Transverse colon (tissue), 4 donors: ENCODE data around the gene MUC20. TPM values are rescaled to one million over a fixed set of nuclear protein-coding genes. Genes with fewer than 3 reads are reported as not detected.
"Not testable (repeated sequence)": the region's sequence is repeated elsewhere in the genome, so short reads cannot be mapped to it uniquely, and the experiment has no call there.

Source experiments
- DNase-seq: peaks from one replicate; pipeline ENCODE4 v3.0.0-alpha.2; 2019
- H3K27ac ChIP-seq, 4 donors: fragments of 200-600 bp; sonication (generic); 2 replicates each; pipeline ENCODE4 v1.5.1; 2016 to 2018; ENCODE audit warnings: inconsistent platforms in 4 of 4
- H3K27me3 ChIP-seq: fragments of 200-600 bp; sonication (generic); 2 replicates; pipeline ENCODE4 v1.5.1; 2017; ENCODE audit warnings: inconsistent platforms
- H3K36me3 ChIP-seq, 4 donors: fragments of 200-600 bp; sonication (generic); 2 replicates each; pipeline ENCODE4 v1.5.1; 2017 to 2019; ENCODE audit warnings: inconsistent platforms in 4 of 4
- H3K4me1 ChIP-seq, 4 donors: fragments of 200-600 bp; sonication (generic); 2 replicates each; pipeline ENCODE4 v1.5.1; 2017 to 2020; ENCODE audit warnings: inconsistent platforms in 4 of 4
- H3K4me3 ChIP-seq, 4 donors: fragments of 200-600 bp; sonication (generic); 1 replicate in 1 of 4; 2 replicates in 3 of 4; pipeline versions ENCODE4 v1.5.1 to v1.6.1; 2017 to 2019; ENCODE audit warnings: inconsistent platforms in 4 of 4
- H3K9me3 ChIP-seq, 2 donors: fragments of 200-600 bp; sonication (generic); 2 replicates each; pipeline ENCODE4 v1.5.1; 2017 to 2019; ENCODE audit warnings: inconsistent platforms in 2 of 2
- EP300 ChIP-seq: sonication (generic); formaldehyde crosslinking; IDR thresholded peaks from one replicate; pipeline ENCODE4 v1.6.1; 2017; ENCODE audit warnings: antibody characterized with exemption, low read depth
- POLR2A ChIP-seq: fragments of 450-650 bp; IDR thresholded peaks from one replicate; pipeline ENCODE4 v1.6.1; 2016; ENCODE audit warnings: antibody characterized with exemption, mild to moderate bottlenecking, moderate library complexity
- POLR2AphosphoS5 ChIP-seq, 3 donors: sonication (generic); formaldehyde crosslinking; IDR thresholded peaks; one replicate each; pipeline ENCODE4 v1.6.1; 2016; ENCODE audit warnings: antibody characterized with exemption in 3 of 3
- WGBS, 2 donors: methylation state at CpG; one replicate each; pipeline ENCODE4 v1.1.5; 2018; ENCODE audit warnings: low coverage in 1 of 2; 5-methylcytosine and 5-hydroxymethylcytosine counted together
- in situ Hi-C, 4 donors: fragments of 200-750 bp; cut with MboI; loops; one replicate each; pipeline versions ENCODE4 v1.15.0 to v1.15.1; 2017; ENCODE audit warnings: low sequenced_read_pairs in 3 of 4, low pct_ligation_motif_present in 1 of 4, low pct_unique_long_range_greater_than_20kb in 1 of 4
- intact Hi-C: fragments of 100-400 bp; cut with DNase I; formaldehyde crosslinking; loops from one replicate; pipeline ENCODE4 v1.15.1; 2023; ENCODE audit warnings: low total_unique reads
- total RNA-seq, 4 donors: library from RNA; depleted of rRNA; stranded (reverse); fragments of >200 nt; gene quantifications; one replicate each; pipeline ENCODE4 v1.1.0, GENCODE V29; 2016
- TF ChIP-seq, protein P1 (sequence below), 5 experiments: fragments of 200-600 bp in 3 of 5; fragments of 450-650 bp in 2 of 5; sonication (generic) in 3 of 5; IDR thresholded peaks; 1 replicate in 2 of 5; 2 replicates in 3 of 5; pipeline ENCODE4 v1.5.1; 2016 to 2017; ENCODE audit warnings: antibody characterized with exemption in 5 of 5, inconsistent platforms in 3 of 5, mild to moderate bottlenecking in 2 of 5, moderate library complexity in 1 of 5

MUC20 gene
- total RNA-seq, 4 donors from 2014 or later: 65.9 to 321 (median 131) TPM

DNA sequence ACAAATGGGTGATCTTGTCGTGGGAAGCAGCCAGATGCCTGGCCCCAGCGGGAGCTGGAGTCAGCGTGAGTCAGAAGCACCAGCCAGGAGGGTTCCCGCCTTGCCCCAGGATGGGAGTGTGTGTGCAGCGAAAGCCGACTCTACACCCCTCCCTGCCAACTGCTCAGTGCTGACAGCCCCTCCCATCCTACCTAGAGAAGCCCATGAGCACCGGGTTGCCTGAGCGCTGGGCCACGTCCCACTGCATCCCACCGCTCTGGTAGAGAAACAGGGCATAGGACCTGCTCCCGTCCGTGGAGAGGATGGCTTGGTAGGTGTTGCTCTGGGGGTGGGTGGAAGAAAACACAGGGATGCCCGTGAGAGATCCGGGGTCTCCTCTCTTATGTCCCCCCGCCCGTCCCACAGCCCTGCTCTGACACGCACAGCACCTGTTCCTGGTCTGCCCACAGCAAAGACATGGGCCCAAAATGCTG lies 48.1 kb downstream of the MUC20 start:
- intact Hi-C loops: no loop called here
- TF ChIP-seq EP300 (no peak), POLR2A (no peak), POLR2AphosphoS5 (IDR thresholded peaks at IDR 0.05) (no peak)
- TF ChIP-seq, protein P1, sequence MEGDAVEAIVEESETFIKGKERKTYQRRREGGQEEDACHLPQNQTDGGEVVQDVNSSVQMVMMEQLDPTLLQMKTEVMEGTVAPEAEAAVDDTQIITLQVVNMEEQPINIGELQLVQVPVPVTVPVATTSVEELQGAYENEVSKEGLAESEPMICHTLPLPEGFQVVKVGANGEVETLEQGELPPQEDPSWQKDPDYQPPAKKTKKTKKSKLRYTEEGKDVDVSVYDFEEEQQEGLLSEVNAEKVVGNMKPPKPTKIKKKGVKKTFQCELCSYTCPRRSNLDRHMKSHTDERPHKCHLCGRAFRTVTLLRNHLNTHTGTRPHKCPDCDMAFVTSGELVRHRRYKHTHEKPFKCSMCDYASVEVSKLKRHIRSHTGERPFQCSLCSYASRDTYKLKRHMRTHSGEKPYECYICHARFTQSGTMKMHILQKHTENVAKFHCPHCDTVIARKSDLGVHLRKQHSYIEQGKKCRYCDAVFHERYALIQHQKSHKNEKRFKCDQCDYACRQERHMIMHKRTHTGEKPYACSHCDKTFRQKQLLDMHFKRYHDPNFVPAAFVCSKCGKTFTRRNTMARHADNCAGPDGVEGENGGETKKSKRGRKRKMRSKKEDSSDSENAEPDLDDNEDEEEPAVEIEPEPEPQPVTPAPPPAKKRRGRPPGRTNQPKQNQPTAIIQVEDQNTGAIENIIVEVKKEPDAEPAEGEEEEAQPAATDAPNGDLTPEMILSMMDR (IDR thresholded peaks at IDR 0.05): no peak
- Histone ChIP-seq H3K4me3 (no peak overlapping the region), H3K27me3 (no peaks in the 10 kb centered on the region), H3K4me1 (no peaks in the 10 kb centered on the region), H3K36me3 (no peaks in the 10 kb centered on the region), H3K9me3 (no peaks in the 10 kb centered on the region), H3K27ac (no peak overlapping the region)
- in situ Hi-C loops: no loop called here
- no peak for DNase-seq
- 87 to 90% methylated on average over 10 to 17 of the region's 17 CpGs for WGBS, 2 donors

DNA sequence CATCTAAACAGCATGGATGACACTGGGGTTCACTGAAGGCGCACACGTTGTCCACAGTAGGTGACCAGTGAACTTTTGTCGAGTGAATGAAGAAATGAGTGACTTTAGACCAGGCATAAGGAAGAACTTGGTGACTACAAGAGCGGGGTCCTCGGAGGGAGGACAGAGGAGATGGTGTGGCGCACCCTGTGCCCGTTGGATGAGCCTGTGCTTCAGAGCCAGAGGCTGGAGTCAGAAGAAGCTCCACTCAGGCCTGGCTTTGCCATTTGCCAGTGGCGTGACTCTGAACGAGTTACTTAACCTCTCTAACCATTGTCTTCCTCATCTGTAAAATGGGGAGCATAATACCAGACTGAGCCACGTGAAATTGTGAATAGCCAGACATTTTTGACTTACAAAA lies 48.8 kb downstream of the MUC20 start:
- WGBS, 2 donors: 95 to 100% methylated on average over 1 to 10 of the region's 10 CpGs
- Histone ChIP-seq H3K27ac (no peak overlapping the region), H3K4me3 (no peak overlapping the region), H3K9me3 (no peaks in the 10 kb centered on the region), H3K27me3 (no peaks in the 10 kb centered on the region), H3K4me1 (no peaks in the 10 kb centered on the region), H3K36me3 (no peaks in the 10 kb centered on the region)
- in situ Hi-C loops (no loop called here), intact Hi-C loops (no loop called here)
- no peak for DNase-seq
- TF ChIP-seq, protein P1 (IDR thresholded peaks at IDR 0.05): no peak
- no peak for TF ChIP-seq POLR2AphosphoS5 (IDR thresholded peaks at IDR 0.05)
- no peak for TF ChIP-seq EP300

DNA sequence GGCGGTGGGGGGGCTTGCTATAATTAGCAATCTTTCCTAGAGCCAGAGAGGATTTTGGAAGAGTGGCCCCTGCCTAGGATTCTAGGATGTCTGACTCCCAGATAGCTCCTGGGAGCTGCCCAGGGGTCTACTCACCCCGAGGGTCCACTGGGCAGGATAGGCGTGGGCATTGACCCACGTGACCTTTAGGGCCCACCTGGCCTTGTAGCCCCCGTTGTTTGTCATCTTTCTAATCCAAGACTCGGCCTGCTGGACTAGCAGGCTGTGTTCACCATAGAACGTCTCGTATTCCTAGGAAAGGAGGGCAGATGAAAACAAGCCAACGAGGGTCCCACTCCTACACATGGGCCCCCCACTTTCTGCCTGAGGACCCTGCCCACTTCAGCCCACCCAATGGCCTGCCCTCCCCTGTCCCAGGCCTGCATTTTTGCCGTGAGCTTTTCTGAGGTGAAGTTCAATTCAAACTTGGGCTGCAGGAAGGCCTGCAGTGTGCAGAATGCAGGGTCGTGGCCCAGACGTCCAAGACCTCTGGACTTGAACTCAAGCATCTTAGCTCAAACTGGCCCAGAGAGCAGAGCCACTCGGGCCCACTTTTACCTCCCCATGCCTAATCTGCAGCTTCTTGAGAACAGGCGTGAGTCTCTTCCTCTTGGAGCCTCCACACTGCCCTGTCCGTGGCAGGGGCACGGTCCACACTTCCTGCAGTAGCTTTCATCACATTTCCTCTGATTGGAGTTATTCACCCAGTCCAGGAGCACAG lies 49.5 kb downstream of the MUC20 start:
- H3K27me3 ChIP-seq: no peaks in the 10 kb centered on the region
- H3K4me1 ChIP-seq: no peaks in the 10 kb centered on the region
- H3K27ac ChIP-seq: no peak overlapping the region
- no peaks in the 10 kb centered on the region for H3K36me3 ChIP-seq
- no peak overlapping the region for H3K4me3 ChIP-seq
- no peaks in the 10 kb centered on the region for H3K9me3 ChIP-seq
- no peak for TF ChIP-seq POLR2AphosphoS5 (IDR thresholded peaks at IDR 0.05)
- no peak for TF ChIP-seq EP300
- TF ChIP-seq, protein P1 (IDR thresholded peaks at IDR 0.05): no peak
- TF ChIP-seq POLR2A: no peak
- in situ Hi-C loops (no loop called here), intact Hi-C loops (no loop called here)
- no peak for DNase-seq
- 60 to 77% methylated on average over 1 to 16 of the region's 16 CpGs for WGBS, 2 donors

DNA sequence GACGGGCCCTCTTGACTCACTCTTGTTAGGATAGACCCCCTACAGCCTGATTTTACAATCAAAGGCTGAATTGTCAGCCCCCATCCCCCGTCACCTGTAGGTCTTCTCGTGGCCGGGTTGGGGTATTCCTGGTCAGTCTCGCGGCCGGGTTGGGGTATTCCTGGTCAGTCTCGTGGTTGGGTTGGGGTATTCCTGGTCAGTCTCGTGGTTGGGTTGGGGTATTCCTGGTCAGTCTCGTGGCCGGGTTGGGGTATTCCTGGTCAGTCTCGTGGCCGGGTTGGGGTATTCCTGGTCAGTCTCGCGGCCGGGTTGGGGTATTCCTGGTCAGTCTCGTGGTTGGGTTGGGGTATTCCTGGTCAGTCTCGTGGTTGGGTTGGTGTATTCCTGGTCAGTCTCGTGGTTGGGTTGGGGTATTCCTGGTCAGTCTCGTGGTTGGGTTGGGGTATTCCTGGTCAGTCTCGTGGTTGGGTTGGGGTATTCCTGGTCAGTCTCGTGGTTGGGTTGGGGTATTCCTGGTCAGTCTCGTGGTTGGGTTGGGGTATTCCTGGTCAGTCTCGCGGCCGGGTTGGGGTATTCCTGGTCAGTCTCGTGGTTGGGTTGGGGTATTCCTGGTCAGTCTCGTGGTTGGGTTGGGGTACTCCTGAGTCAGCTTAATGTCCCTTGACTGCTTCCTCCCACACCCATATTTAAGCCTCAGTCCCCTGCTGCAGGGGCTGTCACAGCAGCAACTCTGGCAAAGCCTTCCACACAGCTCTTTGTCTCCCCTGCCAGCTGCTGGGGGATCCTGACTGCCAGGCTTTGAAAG lies 50.3 kb downstream of the MUC20 start:
- WGBS, 2 donors: 93% methylated on average over 23 of the region's 28 CpGs; no CpG with 5 or more reads in 1 of the 2 donors
- intact Hi-C loops, H3K4me1 ChIP-seq, in situ Hi-C loops, H3K27ac ChIP-seq, H3K36me3 ChIP-seq, H3K9me3 ChIP-seq, DNase-seq, H3K4me3 ChIP-seq, H3K27me3 ChIP-seq: not testable (repeated sequence)
